Measurements from ENCODE around the gene KRT14.
"Not testable (repeated sequence)": the region's sequence is repeated elsewhere in the genome, so short reads cannot be mapped to it uniquely, and the experiment has no call there.

The KRT14 gene

DNA sequence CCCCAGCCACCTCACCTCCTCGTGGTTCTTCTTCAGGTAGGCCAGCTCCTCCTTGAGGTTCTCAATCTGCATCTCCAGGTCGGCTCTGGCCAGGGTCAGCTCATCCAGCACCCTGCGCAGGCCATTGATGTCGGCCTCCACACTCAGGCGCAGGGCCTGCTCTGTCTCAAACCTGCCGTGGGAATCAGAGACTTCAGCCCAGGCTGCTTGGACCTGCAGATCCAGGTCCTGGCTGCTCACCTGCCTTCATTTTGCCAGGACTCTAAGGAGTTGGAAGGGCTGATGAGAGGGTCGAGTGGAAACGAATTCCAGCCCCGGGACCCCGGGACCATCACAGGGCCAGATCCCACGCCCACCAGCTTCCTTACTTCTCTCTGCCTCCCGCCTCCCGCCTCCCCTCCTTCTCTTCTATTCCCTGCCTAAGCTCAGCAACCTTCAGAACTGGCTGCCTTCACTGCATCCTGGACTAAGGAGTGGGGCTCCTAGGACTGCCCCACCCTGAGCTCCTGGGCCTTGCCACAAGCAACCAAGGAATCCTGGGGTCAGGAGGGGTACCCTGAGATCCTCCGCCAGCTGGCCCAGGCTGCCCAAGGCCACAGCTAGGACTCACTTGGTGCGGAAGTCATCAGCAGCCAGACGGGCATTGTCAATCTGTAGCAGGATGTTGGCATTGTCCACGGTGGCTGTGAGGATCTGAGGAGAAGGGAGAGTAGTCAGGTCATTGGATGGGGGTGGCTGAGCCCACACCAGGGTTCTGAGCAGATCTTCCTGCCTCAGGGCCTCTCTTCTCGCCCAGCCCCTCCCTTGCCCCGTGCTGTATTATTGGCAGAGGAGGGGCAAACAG is 35.9 kb upstream of the KRT14 start:
- DNase-seq: not testable (repeated sequence)

DNA sequence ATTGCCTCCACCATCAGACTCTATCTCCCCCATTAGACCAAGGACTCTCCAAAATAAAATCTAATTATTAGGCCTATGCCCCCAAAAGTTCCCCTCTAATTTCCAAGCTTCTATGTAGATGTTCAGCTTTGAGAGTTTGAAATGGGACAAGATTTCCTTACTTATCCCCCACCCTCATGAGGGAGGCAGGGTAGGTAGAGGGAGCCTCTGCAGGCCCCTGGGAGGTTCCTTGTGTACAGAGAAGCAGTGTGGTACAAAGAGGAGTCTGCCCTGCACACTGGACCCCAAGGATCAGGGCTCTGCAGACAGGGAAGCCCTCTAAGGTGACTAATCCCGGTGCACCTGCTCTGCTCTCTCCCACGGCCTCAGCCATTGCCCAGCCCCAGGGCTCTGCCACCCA is 35.2 kb upstream of the KRT14 start:
- no peak for DNase-seq

DNA sequence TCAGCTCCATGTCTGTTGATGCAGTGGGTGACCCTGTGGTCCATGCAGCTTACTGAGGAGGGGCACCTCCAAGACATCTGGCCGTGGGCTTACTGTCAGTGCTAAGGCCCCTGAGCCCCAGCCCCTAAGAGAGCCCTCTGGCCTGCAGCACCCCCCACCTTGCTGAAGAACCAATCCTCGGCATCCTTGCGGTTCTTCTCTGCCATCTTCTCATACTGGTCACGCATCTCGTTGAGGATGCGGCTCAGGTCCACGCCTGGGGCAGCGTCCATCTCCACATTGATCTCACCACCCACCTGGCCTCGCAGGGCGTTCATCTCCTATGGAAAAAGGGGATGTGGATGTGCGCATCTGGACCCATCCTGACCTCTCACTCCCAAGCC is 34.7 kb upstream of the KRT14 start:
- not testable (repeated sequence) for DNase-seq

DNA sequence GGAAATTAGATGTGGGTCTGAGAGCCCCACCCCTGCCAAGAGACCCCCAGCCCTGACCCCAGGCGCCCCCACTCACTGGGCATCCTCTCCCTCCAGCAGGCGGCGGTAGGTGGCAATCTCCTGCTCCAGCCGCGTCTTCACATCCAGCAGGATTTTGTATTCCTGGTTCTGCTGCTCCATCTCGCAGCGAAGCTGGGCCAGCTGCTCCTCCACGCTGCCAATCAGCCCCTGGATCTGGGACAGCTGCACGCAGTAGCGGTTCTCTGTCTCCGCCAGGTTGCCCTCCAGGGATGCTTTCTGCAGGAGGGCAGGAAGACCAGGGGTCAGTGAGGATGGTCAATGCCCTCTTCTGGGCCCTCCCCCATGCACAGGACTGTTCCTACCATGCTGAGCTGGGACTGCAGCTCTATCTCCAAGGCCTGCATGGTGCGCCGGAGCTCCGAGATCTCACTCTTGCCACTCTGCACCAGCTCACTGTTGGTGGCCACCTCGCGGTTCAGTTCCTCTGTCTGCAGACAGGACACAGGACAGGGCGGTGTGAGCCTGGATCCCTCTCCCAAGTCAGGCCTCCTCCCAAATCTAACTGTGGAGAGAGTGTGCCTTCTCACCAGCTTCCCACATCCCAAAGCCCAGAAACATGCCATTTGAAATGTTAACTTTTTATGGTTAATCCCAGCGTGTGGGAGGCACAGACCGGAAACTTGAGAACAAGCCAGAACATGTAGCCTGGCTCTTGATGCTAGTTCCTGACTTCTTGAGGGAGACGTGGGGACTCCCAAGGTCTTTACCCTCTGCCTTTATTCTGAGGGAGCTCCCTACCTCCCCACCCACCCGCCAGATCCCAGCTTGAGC is 34.1 kb upstream of the KRT14 start:
- DNase-seq: no peak

DNA sequence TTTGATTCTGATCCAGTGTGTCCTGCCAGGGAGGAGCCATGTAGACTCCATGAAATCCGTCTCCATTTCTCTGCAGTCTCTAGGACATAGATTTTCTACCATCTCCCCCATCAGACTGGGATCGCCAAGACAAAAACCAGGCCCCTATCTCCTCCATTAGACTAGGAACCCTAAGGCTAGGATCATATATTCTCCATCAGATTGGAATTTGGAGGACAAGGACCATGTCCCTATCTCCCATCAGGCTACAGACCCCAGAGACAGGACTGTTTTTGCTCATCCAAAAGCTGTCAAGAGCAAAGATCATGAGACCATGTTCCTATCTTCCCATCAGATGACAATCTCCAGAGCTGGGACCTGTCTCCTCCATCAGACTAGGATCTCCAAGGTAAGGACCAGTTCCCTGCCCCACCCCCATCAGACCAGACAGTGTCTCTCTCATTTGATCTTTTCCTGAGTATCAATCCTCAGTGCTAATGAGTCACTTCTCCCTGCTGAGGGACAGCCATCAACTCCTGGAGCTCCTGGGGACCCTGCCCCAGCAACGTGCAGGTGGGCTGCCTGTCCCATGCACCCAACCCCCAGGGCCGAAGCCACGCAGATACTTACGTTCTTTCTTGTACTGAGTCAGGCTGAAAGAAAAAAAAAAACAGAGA is 33.4 kb upstream of the KRT14 start:
- DNase-seq: not testable (repeated sequence)

DNA sequence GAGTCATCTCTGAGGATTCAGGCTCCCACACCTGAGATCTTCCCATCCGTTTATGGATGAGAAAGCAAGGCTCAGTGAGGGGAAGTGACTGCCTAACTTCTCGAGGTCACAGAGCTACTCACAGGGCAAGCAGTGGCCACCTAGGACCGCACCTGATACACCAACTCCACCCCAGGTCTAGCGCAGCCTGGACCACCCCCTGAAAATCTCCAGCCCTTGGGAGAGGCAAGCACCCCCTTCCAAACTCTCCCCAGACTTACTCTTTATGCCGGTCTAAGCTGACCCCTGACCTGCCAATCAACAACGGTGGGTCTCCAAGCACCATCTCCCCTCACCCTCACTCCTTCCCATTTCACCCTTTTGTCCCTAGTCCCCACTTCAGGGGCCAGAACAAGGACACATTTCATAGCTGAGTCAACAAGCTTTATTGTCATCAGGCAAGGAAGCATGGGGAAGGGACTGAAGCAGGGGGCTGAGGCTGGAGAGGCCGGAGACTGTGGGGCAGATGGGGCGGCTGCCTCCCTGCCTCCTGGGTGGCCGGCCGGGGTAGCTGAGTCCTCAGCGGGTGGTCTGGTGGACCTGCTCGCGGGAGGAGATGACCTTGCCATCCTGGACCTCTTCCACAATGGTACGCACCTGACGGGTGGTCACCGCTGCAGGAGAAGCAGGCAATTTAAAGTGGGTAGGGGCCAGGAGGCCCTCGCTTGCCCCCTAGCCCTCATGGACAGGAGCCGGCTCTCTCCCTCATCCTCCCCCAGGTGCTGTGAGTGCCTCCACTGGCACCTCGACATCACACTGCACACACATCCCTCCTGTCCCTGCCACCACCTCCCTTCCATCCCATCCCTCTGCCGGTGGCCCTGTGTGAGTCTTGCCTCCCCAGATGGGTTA is 32.6 kb upstream of the KRT14 start:
- DNase-seq: no peak

DNA sequence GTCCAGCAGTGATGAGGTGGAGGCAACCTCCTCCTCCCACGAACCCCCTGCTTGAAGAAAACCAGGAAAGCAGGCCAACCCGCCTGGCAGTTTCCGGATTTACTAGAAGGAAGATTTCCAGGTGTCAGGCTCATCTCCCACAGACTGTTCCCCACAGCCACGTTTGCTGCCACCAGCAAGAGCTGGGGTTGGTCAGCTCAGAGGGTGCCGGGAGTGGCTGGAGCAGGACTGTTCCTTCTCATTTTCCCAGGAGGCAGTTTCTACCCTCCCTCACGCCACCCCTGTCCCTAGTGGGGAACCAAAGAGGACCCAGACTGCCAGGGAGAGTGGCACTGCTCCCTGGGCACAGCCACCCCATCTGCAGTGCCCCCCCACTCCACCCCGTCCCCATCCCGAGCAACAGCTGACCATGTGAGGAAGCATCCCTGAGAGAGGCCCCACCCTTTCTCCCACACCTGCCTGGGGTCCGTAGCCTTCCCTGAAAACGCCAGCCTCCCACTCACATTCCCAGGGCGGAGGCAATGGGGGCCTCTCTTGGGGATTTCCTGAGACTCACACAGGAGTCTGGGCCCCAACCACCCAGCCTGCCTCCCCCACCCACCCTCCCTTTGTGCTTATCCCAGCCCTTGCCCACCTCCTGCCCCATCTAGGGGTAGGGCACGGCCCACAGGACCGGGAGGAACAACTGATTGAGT is 31.8 kb upstream of the KRT14 start:
- no peak for DNase-seq

DNA sequence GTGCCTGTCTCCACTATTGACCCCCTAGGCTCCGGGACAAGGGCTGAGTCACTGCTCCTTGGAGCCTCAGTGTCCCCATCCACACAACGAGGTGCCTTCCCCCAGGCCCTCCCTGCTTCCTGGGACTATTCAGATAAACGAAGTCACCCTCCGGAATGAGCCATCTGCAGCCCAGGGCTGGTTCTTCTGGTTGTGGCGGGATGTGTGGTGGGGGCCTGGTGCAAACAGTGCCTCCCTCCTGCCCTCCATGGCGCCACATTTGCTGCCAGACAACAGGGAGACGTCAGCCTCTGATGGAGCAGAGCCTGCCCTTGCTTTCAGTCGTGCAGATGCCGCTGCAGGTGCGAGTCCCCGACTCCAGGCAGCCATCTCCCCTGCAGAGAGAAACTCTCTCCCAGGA is 31.0 kb upstream of the KRT14 start:
- DNase-seq: no peak

DNA sequence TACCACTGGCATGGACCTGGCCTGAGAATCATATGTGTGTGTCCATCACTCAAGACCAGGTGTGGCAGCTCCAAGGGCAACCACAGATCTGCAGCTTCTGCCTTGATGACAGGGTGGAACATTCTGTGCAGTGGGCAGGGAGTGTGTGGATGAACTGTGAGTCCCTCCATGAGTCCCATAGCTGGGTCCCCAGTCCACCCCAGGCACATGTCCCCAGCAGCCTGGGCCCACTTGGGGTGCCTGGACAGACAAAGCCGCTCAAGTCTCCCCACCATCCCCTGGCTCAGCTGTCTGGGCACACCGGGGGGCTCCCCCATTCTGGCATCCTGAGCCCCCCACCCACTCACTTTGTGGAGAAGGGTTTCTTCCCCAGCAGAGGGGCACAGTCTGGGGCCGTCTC is 30.4 kb upstream of the KRT14 start:
- no peak for DNase-seq

DNA sequence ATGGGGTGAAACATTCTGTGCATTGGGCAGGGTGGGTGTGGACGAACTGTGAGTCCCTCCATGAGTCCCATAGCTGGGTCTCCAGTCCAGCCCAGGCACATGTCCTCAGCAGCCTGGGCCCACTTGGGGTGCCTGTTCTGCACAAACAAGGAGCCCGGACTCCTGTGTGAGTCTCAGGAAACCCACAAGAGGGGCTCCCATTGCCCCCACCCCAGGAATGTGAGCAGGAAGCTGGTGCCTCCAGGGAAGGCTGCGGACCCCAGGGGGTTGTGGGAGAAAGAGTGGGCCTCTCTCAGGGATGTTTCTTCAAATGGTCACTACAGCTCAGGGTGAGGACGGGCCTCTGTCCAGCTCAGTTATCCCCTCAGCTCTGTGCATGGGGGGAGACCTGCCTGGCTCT is 29.8 kb upstream of the KRT14 start:
- not testable (repeated sequence) for DNase-seq

DNA sequence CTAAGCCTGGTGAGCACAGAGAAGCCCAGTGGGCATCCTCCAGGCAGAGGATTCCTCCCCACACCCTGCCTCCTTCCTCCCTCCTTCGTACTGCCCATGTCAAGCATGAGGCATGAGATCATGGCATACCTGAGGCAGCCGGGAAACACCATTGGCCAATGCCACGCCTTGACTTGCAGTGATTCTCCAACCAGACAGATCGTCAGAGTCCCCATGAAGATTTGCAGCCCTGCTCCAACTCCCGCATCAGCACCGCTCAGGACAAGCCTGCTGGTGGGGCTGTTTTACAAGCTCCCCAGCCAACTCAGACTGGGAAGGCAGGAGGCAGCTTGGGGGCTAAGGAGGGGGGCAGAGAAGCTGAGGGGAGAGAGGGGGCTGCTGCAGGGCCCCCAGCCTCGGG is 28.8 kb upstream of the KRT14 start:
- no peak for DNase-seq

DNA sequence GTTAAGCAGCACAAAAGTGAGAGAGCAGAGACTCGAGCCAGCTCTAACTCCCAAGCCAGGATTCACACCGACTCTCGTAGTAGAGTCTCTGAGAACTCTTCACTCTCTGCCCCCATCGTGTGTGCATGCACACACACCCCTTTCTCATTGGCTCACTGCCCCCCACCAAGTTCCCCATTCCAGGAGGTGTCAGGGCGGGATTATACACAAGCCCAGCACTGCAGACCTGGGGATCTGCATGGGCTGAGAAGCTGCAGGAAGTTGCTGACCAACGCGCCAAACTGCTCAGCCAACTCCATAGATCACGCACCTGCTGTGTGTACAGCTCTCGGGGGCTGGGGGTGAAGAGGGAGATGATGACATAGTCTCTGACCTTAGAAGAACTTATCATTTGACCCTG is 28.1 kb upstream of the KRT14 start:
- not testable (repeated sequence) for DNase-seq

DNA sequence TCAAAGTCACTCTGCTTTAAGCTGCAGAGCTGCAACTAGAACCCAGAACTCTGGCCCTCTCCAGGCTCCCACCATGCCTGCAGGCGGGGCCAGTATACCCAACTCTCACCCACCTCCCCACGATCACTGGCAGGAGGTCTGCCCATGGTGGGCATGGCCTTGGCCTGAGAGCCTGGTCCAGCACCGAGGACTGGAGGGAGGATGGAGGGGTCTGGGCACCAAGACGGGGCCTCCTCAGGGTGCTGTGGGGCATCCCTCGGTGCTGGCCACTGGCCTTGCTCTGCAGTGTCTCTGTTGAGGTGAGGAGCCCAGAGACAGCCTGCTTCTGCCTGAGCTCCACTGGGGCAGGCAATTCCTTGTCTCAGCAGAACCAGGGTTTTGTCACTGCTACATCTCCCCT is 27.4 kb upstream of the KRT14 start:
- DNase-seq: no peak

DNA sequence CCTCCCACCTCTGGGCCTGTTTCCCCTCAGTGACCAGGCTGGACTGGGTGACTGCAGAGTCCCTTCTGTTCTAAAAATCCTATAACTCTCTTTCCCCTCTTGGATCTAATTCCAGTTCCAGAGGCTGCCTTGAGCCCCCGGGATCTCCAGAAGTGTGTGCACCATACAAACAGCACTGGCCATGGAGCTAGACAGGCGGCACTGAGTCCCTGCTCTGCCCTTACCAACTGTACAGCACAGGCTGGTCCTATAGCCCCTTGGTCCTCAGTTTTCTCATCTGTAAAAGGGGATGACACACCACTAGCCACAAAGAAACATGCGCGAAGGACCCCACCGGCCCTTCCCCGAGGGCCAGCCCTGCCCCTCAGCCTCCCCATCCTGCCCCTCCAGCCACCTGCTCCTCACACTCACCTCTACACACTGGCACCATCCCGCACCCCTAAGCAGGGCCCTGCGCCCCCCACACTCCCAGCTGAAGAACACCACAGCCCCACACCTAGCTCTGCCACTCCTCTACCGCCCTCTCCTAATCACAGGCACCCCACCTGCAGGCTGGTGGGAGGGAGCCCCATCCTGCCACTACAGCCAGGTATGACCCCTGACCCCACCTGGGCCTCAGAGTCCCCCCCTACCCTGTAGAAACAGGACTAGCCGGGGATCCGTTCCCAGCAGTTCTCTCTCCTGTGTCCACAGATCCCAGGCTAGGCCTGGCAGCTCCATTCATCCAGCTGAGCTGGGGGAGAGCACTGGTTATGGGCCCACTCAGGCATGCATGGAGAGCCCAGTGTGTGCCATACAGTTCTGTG is 26.8 kb upstream of the KRT14 start:
- no peak for DNase-seq

DNA sequence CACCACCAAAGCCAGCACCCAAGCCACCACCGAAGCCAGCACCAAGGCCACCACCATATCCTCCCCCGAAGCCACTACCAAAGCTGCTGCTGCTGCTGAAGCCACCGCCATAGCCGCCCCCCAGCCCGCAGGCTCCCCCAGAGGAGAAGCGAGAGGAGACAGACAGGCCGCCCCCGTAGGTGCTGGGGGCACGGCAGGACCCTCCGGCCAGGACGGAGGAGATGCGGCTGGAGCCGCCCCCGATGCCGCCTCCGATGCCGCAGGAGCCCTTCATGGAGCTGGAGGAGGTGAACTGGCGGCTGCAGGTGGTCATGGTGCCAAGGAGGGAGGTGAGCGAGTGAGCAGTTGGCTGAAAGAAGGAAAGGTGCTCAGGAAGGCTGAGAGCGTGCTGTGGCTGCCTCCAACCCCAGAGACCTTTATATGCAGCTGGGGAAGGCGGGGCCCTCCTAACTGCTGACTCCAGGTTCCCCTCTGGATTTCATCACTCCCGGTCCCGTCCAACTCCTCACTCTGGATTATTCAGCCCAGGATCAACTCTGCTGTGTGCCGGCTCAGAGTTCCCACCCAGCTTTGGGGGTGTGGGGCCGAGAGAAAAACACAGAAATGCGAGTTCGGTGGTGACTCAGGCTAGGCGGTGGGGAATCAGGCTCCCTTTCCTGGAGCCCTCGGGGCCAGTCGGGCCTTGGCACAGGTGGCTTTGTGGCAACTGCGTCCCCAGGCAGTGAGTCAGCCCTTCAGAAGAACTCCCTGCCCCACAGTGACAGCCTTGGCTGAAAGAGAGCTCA is 25.9 kb upstream of the KRT14 start, which contains the start of gene KRT16:
Gene KRT16 (minus strand): TSS at position 392 of the 785 bp plus-strand sequence. CDS start 79 bp downstream, at position 313.
- DNase-seq: not testable (repeated sequence)

DNA sequence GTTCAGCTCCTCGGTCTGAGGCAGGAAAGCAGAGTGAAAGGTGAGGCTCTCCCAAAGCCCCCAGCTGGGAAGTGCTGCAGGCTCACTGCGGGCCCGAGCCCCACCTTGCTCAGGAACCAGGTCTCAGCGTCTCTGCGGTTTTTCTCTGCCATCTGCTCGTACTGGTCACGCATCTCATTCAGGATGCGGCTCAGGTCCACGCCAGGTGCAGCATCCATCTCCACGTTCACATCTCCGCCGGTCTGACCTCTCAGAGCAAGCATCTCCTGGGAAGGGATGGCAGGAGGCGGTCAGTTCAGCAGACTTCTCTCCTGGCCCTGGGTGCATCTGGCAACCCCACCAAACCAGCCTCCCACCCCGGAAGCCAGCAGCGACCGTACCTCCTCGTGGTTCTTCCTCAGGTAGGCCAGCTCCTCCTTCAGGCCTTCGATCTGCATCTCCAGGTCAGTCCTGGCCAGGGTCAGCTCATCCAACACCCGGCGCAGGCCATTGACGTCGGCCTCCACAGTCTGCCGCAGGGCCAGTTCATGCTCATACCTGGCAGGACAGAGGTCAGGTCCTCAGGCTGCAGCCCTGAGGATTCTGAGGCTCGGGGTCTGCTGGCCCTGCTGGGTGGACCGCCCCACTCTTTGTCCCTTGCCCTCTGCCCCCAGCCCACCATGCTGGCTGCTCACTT is 24.4 kb upstream of the KRT14 start:
- DNase-seq: no peak

DNA sequence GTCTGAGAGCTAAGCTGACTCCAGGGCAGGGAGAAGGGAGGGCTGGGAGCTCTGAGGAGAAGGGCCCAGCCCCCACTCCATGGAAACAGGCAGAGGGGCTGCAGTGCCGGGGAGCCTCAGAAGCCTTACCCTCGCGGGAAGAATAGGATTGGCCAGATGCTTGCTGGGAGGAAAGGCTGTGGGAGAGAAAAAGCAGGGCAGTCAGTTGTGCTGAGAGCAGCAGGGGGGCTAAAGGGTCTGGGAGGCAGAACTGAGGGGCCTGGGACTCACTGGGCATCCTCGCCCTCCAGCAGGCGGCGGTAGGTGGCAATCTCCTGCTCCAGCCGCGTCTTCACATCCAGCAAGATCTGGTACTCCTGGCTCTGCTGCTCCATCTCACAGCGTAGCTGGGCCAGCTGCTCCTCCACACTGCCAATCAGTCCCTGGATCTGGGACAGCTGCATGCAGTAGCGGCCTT is 23.4 kb upstream of the KRT14 start:
- DNase-seq: not testable (repeated sequence)

DNA sequence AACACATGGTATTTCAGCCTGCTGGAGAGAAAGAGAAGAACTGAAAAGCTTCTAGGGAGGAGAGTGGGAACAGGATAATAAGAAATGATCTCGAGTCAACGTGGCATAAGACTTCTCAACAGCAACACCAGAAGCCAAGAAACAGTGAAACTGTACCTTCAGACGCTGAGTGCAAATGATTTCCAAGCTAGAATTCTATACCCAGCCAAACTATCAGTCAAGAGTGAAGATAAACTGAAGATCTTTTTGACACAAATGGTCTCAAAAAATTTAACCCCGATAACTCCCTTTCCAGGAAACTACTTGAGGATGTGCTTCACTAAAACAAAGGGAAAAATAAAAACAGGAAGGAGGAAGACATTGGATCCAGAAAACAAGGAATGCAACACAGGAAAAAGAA is 20.2 kb upstream of the KRT14 start:
- not testable (repeated sequence) for DNase-seq

DNA sequence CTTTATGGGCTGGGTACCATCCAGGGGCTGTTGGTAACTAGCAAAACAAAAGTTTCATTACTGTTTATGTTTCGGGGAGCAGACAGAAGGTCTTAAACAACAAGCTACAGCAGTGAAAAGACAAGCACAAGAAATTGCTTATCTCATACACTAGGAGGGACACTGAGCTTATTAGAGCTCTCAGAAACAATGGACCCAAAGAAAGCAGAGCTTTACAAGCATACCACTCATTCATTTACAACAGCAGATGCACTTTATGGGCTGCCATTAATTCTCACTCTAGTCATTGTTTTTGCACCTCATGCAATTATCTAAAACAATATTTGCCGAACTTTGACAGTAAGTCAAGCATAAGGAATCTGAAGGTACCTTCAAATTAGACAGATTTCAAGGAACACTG is 15.8 kb upstream of the KRT14 start:
- DNase-seq: no peak

All from GF-D8 (cell line).